GM19193 (cell line): ENCODE measurements around the gene DYNC2LI1.

Source experiments
- POLR2A ChIP-seq: IDR thresholded peaks from 4 replicates; pipeline ENCODE4 v1.6.1; 2011; ENCODE audit not compliant: insufficient read depth, insufficient read length; ENCODE audit errors: extremely low read depth

The DYNC2LI1 gene

GRCh38 chr2:43754180-43754579 is 19.7 kb upstream of the DYNC2LI1 start:
- no peak for TF ChIP-seq POLR2A

- no peak for TF ChIP-seq POLR2A
Measured at GRCh38 chr2:43758739-43759138, 15.1 kb upstream of the DYNC2LI1 start.

DNA sequence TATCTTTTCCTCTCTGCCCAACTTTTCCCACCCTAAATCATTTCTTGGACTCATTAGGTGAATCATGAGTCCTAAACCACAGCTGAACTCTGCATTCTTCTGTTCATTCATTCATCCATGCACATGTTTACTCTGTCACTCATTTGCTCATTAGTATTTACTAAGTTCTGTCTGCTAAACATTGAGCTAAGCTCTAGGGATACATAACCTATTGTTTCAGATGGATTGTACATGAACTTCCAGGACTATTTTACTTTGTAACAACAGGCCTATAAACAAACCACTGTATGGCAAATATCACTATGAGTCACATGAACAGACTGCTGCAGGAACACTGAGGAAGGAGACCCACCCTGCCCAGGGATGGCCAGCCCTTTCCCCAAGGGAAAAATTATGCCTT is 14.6 kb upstream of the DYNC2LI1 start:
- no peak for TF ChIP-seq POLR2A

- TF ChIP-seq POLR2A, result no peak
Measured at GRCh38 chr2:43762286-43762685, 11.6 kb upstream of the DYNC2LI1 start.

GRCh38 chr2:43763091-43763490 is 10.7 kb upstream of the DYNC2LI1 start:
- no peak for TF ChIP-seq POLR2A

- no peak for TF ChIP-seq POLR2A
Measured at GRCh38 chr2:43764086-43764705, 9.6 kb upstream of the DYNC2LI1 start.

- TF ChIP-seq POLR2A, result no peak
Measured at GRCh38 chr2:43766006-43766405, 7.8 kb upstream of the DYNC2LI1 start.

GRCh38 chr2:43774617-43775016 is 778 bp downstream of the DYNC2LI1 start:
- no peak for TF ChIP-seq POLR2A

- no peak for TF ChIP-seq POLR2A
Measured at GRCh38 chr2:43776324-43776723, 2.5 kb downstream of the DYNC2LI1 start.

GRCh38 chr2:43777306-43777926 is 3.6 kb downstream of the DYNC2LI1 start:
- TF ChIP-seq POLR2A, result no peak

- TF ChIP-seq POLR2A, result no peak
Measured at GRCh38 chr2:43778233-43778632, 4.4 kb downstream of the DYNC2LI1 start.

- TF ChIP-seq POLR2A, result no peak
Measured at GRCh38 chr2:43787895-43788294, 14.1 kb downstream of the DYNC2LI1 start.

DNA sequence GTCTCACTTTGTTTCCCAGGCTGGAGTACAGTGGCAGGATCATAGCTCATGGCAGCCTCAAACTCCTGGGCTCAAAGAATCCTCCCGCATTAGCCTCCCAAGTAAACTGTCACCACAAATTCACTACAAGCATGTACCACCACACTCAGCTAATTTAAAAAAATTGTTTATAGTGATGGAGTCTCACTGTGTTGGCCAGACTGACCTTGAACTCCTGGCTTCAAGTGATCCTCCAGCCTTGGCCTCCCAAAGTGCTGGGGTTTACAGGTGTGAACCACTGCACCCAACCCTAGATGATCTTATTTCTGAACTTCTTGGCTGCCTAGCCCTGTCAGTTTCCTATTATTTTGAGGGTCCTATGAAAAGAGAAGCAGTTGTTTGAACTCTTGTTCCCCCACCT is 14.8 kb downstream of the DYNC2LI1 start:
- no peak for TF ChIP-seq POLR2A

DNA sequence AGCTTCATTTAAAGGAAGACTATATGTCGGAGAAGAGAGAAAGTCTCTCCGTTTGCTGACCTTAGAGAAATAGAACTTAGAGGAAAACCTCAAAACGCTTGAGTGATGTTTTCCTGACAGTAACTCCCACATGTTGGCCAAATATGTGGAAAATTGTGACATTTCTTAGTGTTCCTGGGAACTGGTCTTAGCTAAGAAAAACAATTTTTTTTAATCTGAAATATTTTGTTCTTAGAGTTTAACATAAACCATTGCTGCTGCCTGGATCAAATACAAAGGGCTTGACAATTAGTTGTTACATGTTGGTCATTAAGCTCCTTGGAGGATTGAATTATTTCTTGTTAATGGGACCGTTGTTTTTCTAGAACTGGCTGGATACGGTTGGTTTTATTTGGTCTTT is 16.3 kb downstream of the DYNC2LI1 start:
- TF ChIP-seq POLR2A, result no peak

DNA sequence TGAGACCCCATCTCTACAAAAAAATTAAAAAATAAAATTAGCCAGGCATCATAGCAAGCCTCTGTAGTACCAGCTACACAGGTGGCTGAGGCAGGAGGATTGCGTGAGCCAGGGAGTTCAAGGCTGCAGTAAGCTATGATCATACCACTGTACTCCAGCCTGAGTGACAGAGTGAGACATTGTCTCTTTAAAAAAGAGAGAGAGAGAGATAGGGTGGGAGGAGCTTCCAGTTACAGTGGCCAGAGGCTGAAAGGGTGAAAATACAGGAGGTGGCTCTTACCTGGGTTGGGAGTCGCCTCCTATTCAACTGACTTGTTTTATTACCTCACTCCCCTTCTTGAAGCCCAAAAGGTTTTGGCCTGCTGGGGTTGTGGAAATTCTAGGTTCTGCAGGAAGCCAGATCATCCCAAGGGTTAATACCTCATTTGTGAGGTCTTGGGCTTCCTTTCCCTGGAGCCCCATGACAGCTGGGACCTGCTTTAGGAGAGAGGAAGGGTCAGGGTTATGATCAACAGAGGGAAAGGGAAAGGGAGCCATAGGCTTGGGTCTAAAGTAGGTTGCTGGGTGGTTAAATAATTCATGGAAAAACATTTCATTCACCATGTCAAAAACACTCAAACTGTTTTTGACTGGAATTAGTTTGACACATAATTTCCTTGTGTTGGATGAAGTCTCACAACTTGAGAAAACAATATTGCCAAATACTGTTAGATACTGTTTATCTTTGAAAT is 17.4 kb downstream of the DYNC2LI1 start:
- no peak for TF ChIP-seq POLR2A

GRCh38 chr2:43792653-43793052 is 18.8 kb downstream of the DYNC2LI1 start:
- no peak for TF ChIP-seq POLR2A

- no peak for TF ChIP-seq POLR2A
Measured at GRCh38 chr2:43794956-43795355, 21.1 kb downstream of the DYNC2LI1 start.

- TF ChIP-seq POLR2A, result no peak
Measured at GRCh38 chr2:43796206-43796605, 22.4 kb downstream of the DYNC2LI1 start.
